ENCODE results near the gene CNOT6.

GRCh38 chr5:180548563-180548962 lies 54.4 kb downstream of the CNOT6 start:
- TF ChIP-seq ZNF274 (IDR thresholded peaks at IDR 0.05; ENCODE audit: low read depth, low read length), result no peak
- no peak for TF ChIP-seq YY1 (IDR thresholded peaks at IDR 0.05; ENCODE audit: insufficient read depth, insufficient read length)
- TF ChIP-seq SUZ12 (IDR thresholded peaks at IDR 0.05; ENCODE audit: extremely low read depth, insufficient read depth, insufficient read length), result no peak

Data from NT2/D1 (cell line).